Measurements from ENCODE around the gene E2F4. TPM values are rescaled to one million over a fixed set of nuclear protein-coding genes. Genes with fewer than 3 reads are reported as not detected.
A peak's percentile ranks its signal among the peaks of the same experiment; 100 is the strongest.

The E2F4 gene
- total and polyA plus RNA-seq, 2 of the 13 experiments (the other 11 are each of a cell fraction or from before 2014, with no cell fraction given) = 84.8 to 91.2 TPM

- TF ChIP-seq ZNF652 (CRISPR knock-in tag; IDR thresholded peaks at IDR 0.05; ENCODE audit: borderline replicate concordance, low read depth) = no peak
- no peak for TF ChIP-seq SETDB1 (CRISPR knock-in tag; IDR thresholded peaks at IDR 0.05; ENCODE audit: borderline replicate concordance)
- peak; percentile 77; the same call in 1 of the 2 replicates for TF ChIP-seq ZSCAN12 (CRISPR knock-in tag; IDR thresholded peaks at IDR 0.05)
- peak; percentile 82; the same call in 1 of the 2 replicates for TF ChIP-seq ZNF841 (CRISPR knock-in tag; IDR thresholded peaks at IDR 0.05; ENCODE audit: borderline replicate concordance)
- no peak for TF ChIP-seq SMAD3 (CRISPR knock-in tag; IDR thresholded peaks at IDR 0.05)
- peak; percentile 63; the same call in 1 of the 2 replicates for TF ChIP-seq RXRB (CRISPR knock-in tag; IDR thresholded peaks at IDR 0.05; ENCODE audit: borderline replicate concordance)
- peak; percentile 74; the same call in 1 of the 2 replicates for TF ChIP-seq SIN3A (IDR thresholded peaks at IDR 0.05; ENCODE audit: borderline replicate concordance, low read depth, low read length)
- TF ChIP-seq MTA3 (CRISPR knock-in tag; IDR thresholded peaks at IDR 0.05) = no peak
- no peak for TF ChIP-seq ZNF629 (CRISPR knock-in tag; conservative IDR thresholded peaks at IDR 0.05)
- no peak for TF ChIP-seq ZNF33A (CRISPR knock-in tag; IDR thresholded peaks at IDR 0.05; ENCODE audit: borderline replicate concordance)
- TF ChIP-seq SNAPC2 (CRISPR knock-in tag; IDR thresholded peaks at IDR 0.05) = peak; percentile 68
- TF ChIP-seq NFATC3 (CRISPR knock-in tag; IDR thresholded peaks at IDR 0.05) = no peak
- TF ChIP-seq FOXO1 (CRISPR knock-in tag; IDR thresholded peaks at IDR 0.05) = no peak; the same call in 1 of the 2 replicates
- no peak for TF ChIP-seq ZNF234 (CRISPR knock-in tag; conservative IDR thresholded peaks at IDR 0.05)
- no peak for TF ChIP-seq LCORL (IDR thresholded peaks at IDR 0.05)
- peak; percentile 62; the same call in 1 of the 2 replicates for TF ChIP-seq LCORL (CRISPR knock-in tag; IDR thresholded peaks at IDR 0.05)
- no peak for TF ChIP-seq ZNF276 (CRISPR knock-in tag; IDR thresholded peaks at IDR 0.05; ENCODE audit: low read depth)
- TF ChIP-seq ZNF24 (IDR thresholded peaks at IDR 0.05) = no peak
- no peak for TF ChIP-seq ZNF224 (CRISPR knock-in tag; IDR thresholded peaks at IDR 0.05)
- no peak for TF ChIP-seq PCBP2 (optimal IDR thresholded peaks at IDR 0.05; ENCODE audit: low read depth, low read length, poor library complexity, severe bottlenecking)
- TF ChIP-seq EED (CRISPR knock-in tag; IDR thresholded peaks at IDR 0.05) = no peak; the same call in 1 of the 2 replicates
- peak; percentile 100 for TF ChIP-seq HNRNPK (IDR thresholded peaks at IDR 0.05; ENCODE audit: low read depth, low read length, poor library complexity, severe bottlenecking)
- peak; percentile 68; the same call in 1 of the 2 replicates for TF ChIP-seq PBX3 (CRISPR knock-in tag; IDR thresholded peaks at IDR 0.05; ENCODE audit: borderline replicate concordance)
- no peak for TF ChIP-seq RORA (CRISPR knock-in tag; IDR thresholded peaks at IDR 0.05)
- TF ChIP-seq BORCS8-MEF2B (CRISPR knock-in tag; IDR thresholded peaks at IDR 0.05) = peak; percentile 98
- no peak for TF ChIP-seq CEBPZ (IDR thresholded peaks at IDR 0.05; ENCODE audit: low read length)
These were observed 27.3 kb upstream of the E2F4 start, which contains the start of gene HSF4 (continued) for GRCh38 chr16:67164599-67165061.
